Measurements from ENCODE around the gene ASB3.

ASB3 gene

DNA sequence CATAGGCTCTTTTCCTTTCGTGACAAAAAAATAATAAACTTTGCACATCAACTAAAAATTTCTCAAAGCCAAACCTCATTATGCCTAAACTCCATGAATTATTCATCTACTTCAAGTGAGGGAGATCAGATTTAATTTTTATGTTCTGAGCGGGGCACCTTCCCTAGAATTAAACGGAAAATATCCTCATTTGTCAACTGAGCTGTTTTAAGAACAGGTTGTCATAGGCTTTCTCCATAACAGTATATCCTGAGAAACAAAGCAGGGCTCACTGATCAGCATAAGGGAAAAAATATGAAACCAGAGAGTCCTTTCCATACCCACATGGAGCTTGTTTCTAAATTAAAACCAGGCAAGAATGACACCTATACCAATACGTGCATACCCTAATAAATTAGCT is 150.6 kb downstream of the ASB3 start:
- no peaks in the 10 kb centered on the region for H3K4me1 Mint-ChIP-seq (ENCODE audit: low read depth)
- intact Hi-C loops (cut with micrococcal nuclease): no loop called here
- no peak overlapping the region for H3K4me3 Mint-ChIP-seq
- peaks cover 9% of the 10 kb centered on the region for H3K9me3 Mint-ChIP-seq
- H3K27me3 Mint-ChIP-seq: no peaks in the 10 kb centered on the region
- no peaks in the 10 kb centered on the region for H3K36me3 Mint-ChIP-seq (ENCODE audit: low read depth)
- H3K27ac Mint-ChIP-seq: no peak overlapping the region

DNA sequence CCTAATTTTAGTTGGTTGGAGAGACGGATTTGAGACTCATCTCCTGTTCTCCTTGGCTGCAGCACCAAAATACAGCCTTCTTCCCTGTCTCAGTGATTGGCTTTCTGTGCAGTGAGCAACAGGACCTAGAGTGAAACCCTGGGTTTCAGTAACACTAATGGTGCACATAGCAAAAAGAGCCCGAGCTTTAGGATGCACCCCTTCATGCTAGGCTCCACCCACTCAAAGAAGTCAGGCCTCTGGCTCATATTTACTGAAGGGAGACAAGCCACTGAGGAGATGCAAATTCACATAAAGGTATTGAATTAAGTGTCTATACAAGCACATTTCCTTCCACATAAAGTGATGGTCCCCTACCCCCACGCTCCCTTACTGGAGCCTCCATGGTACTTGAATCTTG is 151.1 kb downstream of the ASB3 start:
- H3K36me3 Mint-ChIP-seq (ENCODE audit: low read depth): no peaks in the 10 kb centered on the region
- H3K4me1 Mint-ChIP-seq (ENCODE audit: low read depth): no peaks in the 10 kb centered on the region
- peaks cover 9% of the 10 kb centered on the region for H3K9me3 Mint-ChIP-seq
- H3K4me3 Mint-ChIP-seq: no peak overlapping the region
- intact Hi-C loops (cut with micrococcal nuclease): no loop called here
- H3K27ac Mint-ChIP-seq: no peak overlapping the region
- H3K27me3 Mint-ChIP-seq: no peaks in the 10 kb centered on the region

DNA sequence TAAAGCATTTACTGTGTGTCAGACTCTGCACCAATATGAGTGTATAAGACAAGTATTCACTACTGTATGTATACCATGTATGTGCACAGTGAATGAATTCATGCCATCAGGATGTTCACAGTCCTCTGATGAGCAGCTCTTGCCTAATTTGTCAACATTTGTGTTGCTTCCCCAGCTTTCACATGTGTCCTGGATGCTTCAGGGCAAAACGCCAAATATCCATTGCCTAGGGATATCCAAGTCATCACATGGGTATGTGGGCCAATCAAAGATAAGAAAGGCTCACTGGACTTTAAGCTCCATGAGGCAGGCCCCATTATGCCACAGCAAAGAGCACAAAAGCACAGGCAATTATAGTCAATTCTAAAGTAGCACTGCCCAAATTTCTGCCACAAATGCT is 153.3 kb downstream of the ASB3 start:
- no peaks in the 10 kb centered on the region for H3K27me3 Mint-ChIP-seq
- no peaks in the 10 kb centered on the region for H3K36me3 Mint-ChIP-seq (ENCODE audit: low read depth)
- no peaks in the 10 kb centered on the region for H3K4me1 Mint-ChIP-seq (ENCODE audit: low read depth)
- H3K9me3 Mint-ChIP-seq: peaks cover 3% of the 10 kb centered on the region
- no peak overlapping the region for H3K4me3 Mint-ChIP-seq
- intact Hi-C loops (cut with micrococcal nuclease): no loop called here
- no peak overlapping the region for H3K27ac Mint-ChIP-seq

DNA sequence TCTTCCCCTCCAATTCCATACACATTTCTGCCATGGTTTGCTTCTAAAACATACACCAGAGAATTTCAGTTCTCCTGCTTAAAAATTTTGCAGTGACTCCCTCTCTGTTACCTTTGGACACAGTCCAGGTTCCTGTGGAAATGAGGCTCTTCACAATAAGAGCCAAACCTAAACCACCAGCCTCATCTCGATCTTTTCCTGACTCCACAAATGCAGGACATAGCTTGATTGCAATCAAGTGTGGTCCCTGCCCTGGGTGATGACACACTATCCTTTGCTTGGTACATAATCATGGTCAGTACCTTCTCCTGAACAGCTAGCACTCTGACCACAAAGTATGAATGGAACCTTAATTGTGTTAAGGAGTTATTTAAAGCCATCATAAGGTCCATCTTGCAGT is 154.0 kb downstream of the ASB3 start:
- no peak overlapping the region for H3K4me3 Mint-ChIP-seq
- no peaks in the 10 kb centered on the region for H3K36me3 Mint-ChIP-seq (ENCODE audit: low read depth)
- no peaks in the 10 kb centered on the region for H3K4me1 Mint-ChIP-seq (ENCODE audit: low read depth)
- H3K9me3 Mint-ChIP-seq: no peaks in the 10 kb centered on the region
- no peaks in the 10 kb centered on the region for H3K27me3 Mint-ChIP-seq
- intact Hi-C loops (cut with micrococcal nuclease): no loop called here
- H3K27ac Mint-ChIP-seq: no peak overlapping the region

DNA sequence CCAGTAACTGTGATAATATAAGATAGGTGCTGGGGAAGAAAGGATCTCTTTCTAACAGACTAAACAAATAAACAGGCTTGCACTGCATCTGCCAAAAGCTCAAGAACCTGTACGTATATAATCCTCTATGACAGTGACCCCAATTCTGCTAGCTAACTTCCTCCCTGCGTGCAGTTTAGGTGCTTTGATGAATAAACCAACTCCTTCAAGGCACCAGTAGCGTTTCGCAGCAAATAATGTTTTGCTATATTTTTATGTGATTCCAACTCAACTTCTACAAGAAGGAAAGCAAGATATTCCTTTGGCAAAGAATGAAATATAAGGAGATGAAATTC is 154.7 kb downstream of the ASB3 start:
- Mint-ChIP-seq H3K9me3 (no peaks in the 10 kb centered on the region), H3K36me3 (ENCODE audit: low read depth) (no peaks in the 10 kb centered on the region), H3K4me3 (no peak overlapping the region), H3K27me3 (no peaks in the 10 kb centered on the region), H3K27ac (no peak overlapping the region), H3K4me1 (ENCODE audit: low read depth) (no peaks in the 10 kb centered on the region)
- intact Hi-C loops (cut with micrococcal nuclease): no loop called here

DNA sequence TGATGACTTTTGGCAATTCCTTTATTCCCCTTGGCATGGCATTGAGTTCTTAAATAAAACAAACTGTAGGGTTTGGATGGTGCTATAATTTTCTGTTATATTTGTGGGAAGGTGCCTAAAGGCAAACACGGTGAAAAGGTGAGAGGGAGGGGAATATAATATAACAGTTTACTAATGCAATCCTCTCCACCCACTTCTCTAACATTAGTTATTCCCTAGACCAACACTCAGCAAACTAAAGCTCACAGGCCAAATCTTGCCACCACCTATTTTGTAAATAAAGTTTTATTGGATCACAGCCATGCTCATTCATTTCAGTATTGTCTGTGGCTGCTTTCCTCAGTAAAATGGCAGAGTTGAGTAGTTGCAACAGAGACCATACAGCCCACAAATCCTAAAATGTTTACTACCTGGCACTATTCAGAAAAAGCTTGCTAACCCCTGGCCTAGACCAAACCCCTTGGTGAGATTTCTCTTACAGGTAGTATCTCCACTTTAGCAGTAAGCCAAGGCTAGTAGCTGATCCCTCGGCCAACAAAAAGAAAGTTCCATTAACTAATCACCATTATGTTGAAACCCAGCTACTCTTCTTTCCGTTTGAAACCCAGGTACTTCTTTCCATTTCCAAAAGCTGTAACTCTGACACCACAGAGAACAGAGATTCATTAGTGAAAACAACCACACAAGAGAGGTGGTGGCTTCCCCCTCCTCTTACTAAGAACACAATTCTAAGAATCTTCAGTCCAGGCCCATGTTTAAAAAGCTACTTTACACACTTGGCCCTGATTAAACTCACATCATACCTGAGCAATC is 155.2 kb downstream of the ASB3 start:
- H3K4me1 Mint-ChIP-seq (ENCODE audit: low read depth): no peaks in the 10 kb centered on the region
- no peak overlapping the region for H3K4me3 Mint-ChIP-seq
- intact Hi-C loops (cut with micrococcal nuclease): no loop called here
- H3K9me3 Mint-ChIP-seq: no peaks in the 10 kb centered on the region
- H3K27ac Mint-ChIP-seq: no peak overlapping the region
- H3K36me3 Mint-ChIP-seq (ENCODE audit: low read depth): no peaks in the 10 kb centered on the region
- no peaks in the 10 kb centered on the region for H3K27me3 Mint-ChIP-seq

DNA sequence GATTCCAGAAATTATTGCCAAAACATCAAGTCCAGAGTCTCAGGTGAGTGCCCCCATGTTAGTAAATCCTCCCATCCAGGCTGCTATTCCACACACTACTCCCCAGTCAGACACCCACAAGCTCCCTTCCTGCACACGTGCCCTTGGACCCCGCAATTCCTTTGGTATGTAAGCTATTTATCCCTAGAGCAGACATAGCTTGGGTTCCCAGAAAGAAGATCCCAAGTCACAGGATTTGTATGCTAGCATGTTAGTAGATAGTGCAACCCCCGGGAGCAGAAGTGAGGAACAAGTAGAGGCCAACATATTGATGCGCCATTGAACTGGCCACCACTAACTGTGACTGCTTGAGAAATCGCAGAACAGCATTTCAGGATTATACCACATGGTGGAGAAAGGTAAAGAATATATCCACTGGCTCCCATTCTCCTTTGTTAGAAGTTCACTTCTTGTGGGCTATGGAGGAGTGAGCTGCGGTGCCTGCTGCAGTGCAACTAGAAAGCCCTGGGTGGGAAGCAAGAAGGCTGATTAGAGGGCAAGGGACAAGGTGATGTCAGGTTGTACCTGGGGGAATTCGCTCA is 156.6 kb downstream of the ASB3 start:
- no peak overlapping the region for H3K4me3 Mint-ChIP-seq
- no peaks in the 10 kb centered on the region for H3K9me3 Mint-ChIP-seq
- no peaks in the 10 kb centered on the region for H3K36me3 Mint-ChIP-seq (ENCODE audit: low read depth)
- no peaks in the 10 kb centered on the region for H3K27me3 Mint-ChIP-seq
- no peaks in the 10 kb centered on the region for H3K4me1 Mint-ChIP-seq (ENCODE audit: low read depth)
- no peak overlapping the region for H3K27ac Mint-ChIP-seq
- intact Hi-C loops (cut with micrococcal nuclease): no loop called here

DNA sequence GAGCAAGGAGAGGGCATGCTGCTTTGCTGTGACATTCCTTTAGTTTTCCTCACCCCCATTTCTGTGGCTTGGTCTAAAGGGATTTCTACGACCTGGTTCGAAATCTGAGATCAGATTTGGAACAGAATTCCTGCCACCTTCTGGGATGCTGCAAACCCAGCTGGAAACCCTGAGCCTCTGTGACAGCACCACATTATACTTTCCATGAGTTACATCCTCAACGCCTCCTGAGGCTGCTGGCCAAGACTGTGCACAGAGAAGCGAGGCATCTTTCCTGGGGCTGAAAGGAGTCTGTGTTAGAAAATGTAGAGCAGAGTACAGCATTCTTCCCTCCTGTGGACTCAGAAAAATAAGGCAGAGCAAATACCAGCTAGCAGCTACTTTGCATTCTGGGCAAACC is 157.3 kb downstream of the ASB3 start:
- H3K36me3 Mint-ChIP-seq (ENCODE audit: low read depth): no peaks in the 10 kb centered on the region
- no peak overlapping the region for H3K27ac Mint-ChIP-seq
- H3K27me3 Mint-ChIP-seq: no peaks in the 10 kb centered on the region
- H3K4me1 Mint-ChIP-seq (ENCODE audit: low read depth): no peaks in the 10 kb centered on the region
- no peak overlapping the region for H3K4me3 Mint-ChIP-seq
- intact Hi-C loops (cut with micrococcal nuclease): no loop called here
- no peaks in the 10 kb centered on the region for H3K9me3 Mint-ChIP-seq

DNA sequence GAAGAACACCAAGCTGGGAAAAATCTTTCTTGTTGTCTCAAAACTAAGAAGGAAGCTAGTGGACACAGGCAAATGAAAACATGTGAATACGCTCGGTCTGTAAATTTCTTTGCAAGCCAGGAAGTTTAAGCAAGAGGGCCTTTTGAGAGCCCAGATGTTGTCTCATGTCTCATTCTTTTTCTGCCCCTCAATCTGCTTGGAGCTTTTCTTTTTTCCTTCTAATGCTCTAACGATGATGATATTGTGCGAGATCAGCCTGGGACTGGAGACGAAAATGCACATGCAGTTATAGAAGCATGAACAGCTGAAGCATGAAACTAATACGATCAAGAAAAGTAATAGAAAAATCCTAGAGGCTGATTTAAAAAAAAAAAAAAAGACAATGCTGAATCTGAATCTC is 157.8 kb downstream of the ASB3 start:
- H3K27me3 Mint-ChIP-seq: no peaks in the 10 kb centered on the region
- intact Hi-C loops (cut with micrococcal nuclease): no loop called here
- no peaks in the 10 kb centered on the region for H3K9me3 Mint-ChIP-seq
- no peaks in the 10 kb centered on the region for H3K36me3 Mint-ChIP-seq (ENCODE audit: low read depth)
- H3K4me3 Mint-ChIP-seq: no peak overlapping the region
- H3K27ac Mint-ChIP-seq: no peak overlapping the region
- H3K4me1 Mint-ChIP-seq (ENCODE audit: low read depth): no peaks in the 10 kb centered on the region

DNA sequence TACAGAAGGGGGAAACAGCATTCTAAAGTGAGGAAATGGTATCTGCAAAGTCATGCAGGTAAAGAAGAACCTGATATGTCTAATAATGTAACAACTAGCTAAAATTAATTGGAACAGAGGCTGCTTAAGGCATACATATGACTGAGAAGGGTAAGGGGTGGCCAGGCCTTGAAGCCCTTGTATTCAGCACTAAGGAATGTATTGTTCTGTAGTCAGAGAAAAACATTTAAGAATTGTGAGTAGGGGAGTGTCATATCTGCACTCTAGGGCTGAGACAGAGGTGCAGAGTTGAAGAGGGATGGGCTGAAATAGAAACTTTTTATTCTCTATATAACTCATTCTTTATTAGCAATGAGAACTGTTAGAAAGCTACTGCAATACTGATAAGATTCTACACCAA is 164.6 kb downstream of the ASB3 start:
- no peaks in the 10 kb centered on the region for H3K36me3 Mint-ChIP-seq (ENCODE audit: low read depth)
- no peak overlapping the region for H3K27ac Mint-ChIP-seq

DNA sequence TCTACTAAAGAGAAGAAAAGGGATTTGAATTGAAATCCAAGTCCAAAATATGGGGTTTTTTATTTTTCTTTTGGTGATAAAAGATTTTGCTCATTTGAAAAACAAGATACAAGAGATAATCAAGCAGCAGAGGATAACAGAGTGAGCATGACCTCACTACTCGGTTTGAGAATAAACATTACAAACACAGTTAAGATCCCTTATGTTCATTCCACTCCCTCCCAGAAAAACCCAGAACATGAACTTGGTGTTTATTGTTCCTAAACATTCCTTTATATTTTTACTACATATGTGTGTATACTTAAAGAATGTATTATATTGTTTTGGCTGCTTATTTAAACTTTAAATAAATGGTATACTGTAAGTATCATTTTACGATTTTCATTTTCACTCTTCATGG is 165.8 kb downstream of the ASB3 start:
- intact Hi-C loops (cut with micrococcal nuclease): no loop called here
- H3K36me3 Mint-ChIP-seq (ENCODE audit: low read depth): no peaks in the 10 kb centered on the region
- no peaks in the 10 kb centered on the region for H3K27me3 Mint-ChIP-seq
- no peak overlapping the region for H3K4me3 Mint-ChIP-seq
- no peaks in the 10 kb centered on the region for H3K4me1 Mint-ChIP-seq (ENCODE audit: low read depth)
- H3K9me3 Mint-ChIP-seq: peaks cover 10% of the 10 kb centered on the region
- H3K27ac Mint-ChIP-seq: no peak overlapping the region

More for the DNA sequence above, 164.6 kb downstream of the ASB3 start:
- intact Hi-C loops (cut with micrococcal nuclease): no loop called here
- Mint-ChIP-seq H3K4me1 (ENCODE audit: low read depth) (no peaks in the 10 kb centered on the region), H3K4me3 (no peak overlapping the region), H3K9me3 (peaks cover 10% of the 10 kb centered on the region), H3K27me3 (no peaks in the 10 kb centered on the region)
